ENCODE results near the gene CRYGS.

DNA sequence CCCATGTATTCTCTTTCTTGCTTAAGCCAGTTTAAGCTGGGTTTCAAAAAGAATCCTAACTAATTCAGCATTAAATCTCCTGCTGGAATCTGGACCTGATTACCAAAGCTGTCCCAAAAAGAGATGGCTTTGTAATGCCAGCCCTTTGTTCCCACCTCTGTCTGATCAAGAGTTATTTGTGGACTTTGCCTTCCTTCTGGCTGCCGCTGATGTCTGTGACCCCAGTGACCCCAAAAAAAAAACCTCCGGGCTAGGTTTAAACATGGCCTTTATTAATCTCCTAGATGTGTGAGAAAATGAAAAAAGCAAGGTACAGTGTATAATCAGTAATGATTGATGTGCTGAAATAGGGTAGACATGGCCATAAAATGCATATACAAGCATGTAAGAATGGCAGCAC lies 20.7 kb downstream of the CRYGS start:
- TF ChIP-seq POLR2A (IDR thresholded peaks at IDR 0.05), result no peak
- TF ChIP-seq, protein P1, sequence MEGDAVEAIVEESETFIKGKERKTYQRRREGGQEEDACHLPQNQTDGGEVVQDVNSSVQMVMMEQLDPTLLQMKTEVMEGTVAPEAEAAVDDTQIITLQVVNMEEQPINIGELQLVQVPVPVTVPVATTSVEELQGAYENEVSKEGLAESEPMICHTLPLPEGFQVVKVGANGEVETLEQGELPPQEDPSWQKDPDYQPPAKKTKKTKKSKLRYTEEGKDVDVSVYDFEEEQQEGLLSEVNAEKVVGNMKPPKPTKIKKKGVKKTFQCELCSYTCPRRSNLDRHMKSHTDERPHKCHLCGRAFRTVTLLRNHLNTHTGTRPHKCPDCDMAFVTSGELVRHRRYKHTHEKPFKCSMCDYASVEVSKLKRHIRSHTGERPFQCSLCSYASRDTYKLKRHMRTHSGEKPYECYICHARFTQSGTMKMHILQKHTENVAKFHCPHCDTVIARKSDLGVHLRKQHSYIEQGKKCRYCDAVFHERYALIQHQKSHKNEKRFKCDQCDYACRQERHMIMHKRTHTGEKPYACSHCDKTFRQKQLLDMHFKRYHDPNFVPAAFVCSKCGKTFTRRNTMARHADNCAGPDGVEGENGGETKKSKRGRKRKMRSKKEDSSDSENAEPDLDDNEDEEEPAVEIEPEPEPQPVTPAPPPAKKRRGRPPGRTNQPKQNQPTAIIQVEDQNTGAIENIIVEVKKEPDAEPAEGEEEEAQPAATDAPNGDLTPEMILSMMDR (IDR thresholded peaks at IDR 0.05), result no peak
